ENCODE measurements around the gene EXOSC9. TPM values are rescaled to one million over a fixed set of nuclear protein-coding genes. Genes with fewer than 3 reads are reported as not detected.

Gene EXOSC9
- total RNA-seq, 2 experiments from 2014 or later: 58.4 to 66.0 TPM

DNA sequence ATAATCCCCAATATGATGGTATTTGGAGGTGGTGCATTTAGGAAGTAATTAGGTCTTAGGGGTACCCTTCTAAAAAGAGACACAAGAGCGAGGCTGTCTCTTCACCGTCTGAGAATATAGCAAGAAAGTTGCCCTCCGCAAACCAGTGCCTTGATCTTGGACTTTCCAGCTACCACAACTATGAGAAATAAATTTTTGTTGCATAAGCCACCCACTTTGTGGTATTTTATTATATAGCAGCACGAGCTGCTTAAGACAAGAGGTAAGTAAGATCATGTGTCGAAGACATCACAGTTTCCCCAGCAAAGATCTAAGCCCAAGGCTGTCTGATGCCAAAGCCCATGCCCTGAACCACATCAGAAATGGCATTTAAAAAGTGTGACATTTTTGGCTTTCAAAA, 9.6 kb upstream of the EXOSC9 start:
- no peaks in the 10 kb centered on the region for H3K36me3 ChIP-seq (ENCODE audit: insufficient read depth, low read length)
- no peak for DNase-seq (ENCODE audit: low spot score)
- ChIA-PET CTCF (ENCODE audit: unreplicated experiment) (no interaction called here), POLR2A (interaction anchor here (2.2 kb wide), 1 partner anchor 10 kb away, joined by 7 read pairs; no protein-coding TSS in a partner anchor)
- no peaks in the 10 kb centered on the region for H3K79me2 ChIP-seq (ENCODE audit: insufficient read depth, low read depth, low read length)
- intact Hi-C loops (cut with micrococcal nuclease; ENCODE audit: unreplicated experiment): no loop called here
- H3K4me1 ChIP-seq (ENCODE audit: insufficient read depth, low read length, poor library complexity, severe bottlenecking): peaks cover 12% of the 10 kb centered on the region
- H3K4me3 ChIP-seq (ENCODE audit: low read depth, low read length, poor library complexity, severe bottlenecking): no peak overlapping the region
- TF ChIP-seq EZH2phosphoT487 (IDR thresholded peaks at IDR 0.05; ENCODE audit: borderline replicate concordance, low read depth, low read length): no peak
- TF ChIP-seq, protein P1, sequence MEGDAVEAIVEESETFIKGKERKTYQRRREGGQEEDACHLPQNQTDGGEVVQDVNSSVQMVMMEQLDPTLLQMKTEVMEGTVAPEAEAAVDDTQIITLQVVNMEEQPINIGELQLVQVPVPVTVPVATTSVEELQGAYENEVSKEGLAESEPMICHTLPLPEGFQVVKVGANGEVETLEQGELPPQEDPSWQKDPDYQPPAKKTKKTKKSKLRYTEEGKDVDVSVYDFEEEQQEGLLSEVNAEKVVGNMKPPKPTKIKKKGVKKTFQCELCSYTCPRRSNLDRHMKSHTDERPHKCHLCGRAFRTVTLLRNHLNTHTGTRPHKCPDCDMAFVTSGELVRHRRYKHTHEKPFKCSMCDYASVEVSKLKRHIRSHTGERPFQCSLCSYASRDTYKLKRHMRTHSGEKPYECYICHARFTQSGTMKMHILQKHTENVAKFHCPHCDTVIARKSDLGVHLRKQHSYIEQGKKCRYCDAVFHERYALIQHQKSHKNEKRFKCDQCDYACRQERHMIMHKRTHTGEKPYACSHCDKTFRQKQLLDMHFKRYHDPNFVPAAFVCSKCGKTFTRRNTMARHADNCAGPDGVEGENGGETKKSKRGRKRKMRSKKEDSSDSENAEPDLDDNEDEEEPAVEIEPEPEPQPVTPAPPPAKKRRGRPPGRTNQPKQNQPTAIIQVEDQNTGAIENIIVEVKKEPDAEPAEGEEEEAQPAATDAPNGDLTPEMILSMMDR (conservative IDR thresholded peaks at IDR 0.05; ENCODE audit: low read length): no peak
- H3K9me3 ChIP-seq (ENCODE audit: low read length): no peaks in the 10 kb centered on the region
- no peak overlapping the region for H2AFZ ChIP-seq (ENCODE audit: low read length)
- no peak overlapping the region for H3K27ac ChIP-seq (ENCODE audit: low read depth, low read length, poor library complexity, severe bottlenecking)
- no TSS peak for BruUV-seq (replicated peaks)
- H3K4me2 ChIP-seq (ENCODE audit: low read length): no peak overlapping the region
- H3K9me2 ChIP-seq (ENCODE audit: insufficient read depth, low read length): no peaks in the 10 kb centered on the region
- H4K20me1 ChIP-seq (ENCODE audit: insufficient read depth, low read length): no peaks in the 10 kb centered on the region

DNA sequence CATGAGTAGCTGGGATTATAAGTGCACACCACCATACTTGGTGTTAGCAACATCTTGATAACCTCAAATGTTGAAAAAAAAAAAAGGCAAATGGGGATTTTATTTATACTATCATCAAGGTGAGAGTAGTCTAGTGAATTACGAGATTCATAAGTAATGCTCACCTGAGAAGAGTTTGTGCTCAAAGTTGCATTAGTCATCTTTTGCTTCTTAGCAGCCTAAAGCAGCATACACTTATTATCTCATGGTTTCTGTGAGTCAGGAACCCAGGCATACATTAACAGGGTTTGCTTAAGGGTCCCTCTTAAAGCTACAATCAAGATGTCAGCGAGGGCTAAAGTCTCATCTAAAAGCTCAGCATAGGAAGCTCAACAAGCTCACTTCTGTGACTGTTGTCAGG, 8.2 kb upstream of the EXOSC9 start:
- DNase-seq (ENCODE audit: low spot score): no peak
- H4K20me1 ChIP-seq (ENCODE audit: insufficient read depth, low read length): no peaks in the 10 kb centered on the region
- no peak overlapping the region for H3K4me2 ChIP-seq (ENCODE audit: low read length)
- H3K79me2 ChIP-seq (ENCODE audit: insufficient read depth, low read depth, low read length): no peaks in the 10 kb centered on the region
- no peak overlapping the region for H2AFZ ChIP-seq (ENCODE audit: low read length)
- ChIA-PET CTCF (ENCODE audit: unreplicated experiment) (no interaction called here), POLR2A (interaction anchor here (0.6 to 1.3 kb wide), 4 partner anchors 35 to 469 kb away, joined by 3 to 4 read pairs (median 3); no protein-coding TSS in a partner anchor)
- H3K36me3 ChIP-seq (ENCODE audit: insufficient read depth, low read length): no peaks in the 10 kb centered on the region
- no peak overlapping the region for H3K27ac ChIP-seq (ENCODE audit: low read depth, low read length, poor library complexity, severe bottlenecking)
- no peak overlapping the region for H3K4me3 ChIP-seq (ENCODE audit: low read depth, low read length, poor library complexity, severe bottlenecking)
- no TSS peak for BruUV-seq (replicated peaks)
- intact Hi-C loops (cut with micrococcal nuclease; ENCODE audit: unreplicated experiment): no loop called here
- H3K9me2 ChIP-seq (ENCODE audit: insufficient read depth, low read length): no peaks in the 10 kb centered on the region
- H3K4me1 ChIP-seq (ENCODE audit: insufficient read depth, low read length, poor library complexity, severe bottlenecking): peaks cover 15% of the 10 kb centered on the region
- no peak for TF ChIP-seq EZH2phosphoT487 (IDR thresholded peaks at IDR 0.05; ENCODE audit: borderline replicate concordance, low read depth, low read length)
- TF ChIP-seq, protein P1 (conservative IDR thresholded peaks at IDR 0.05; ENCODE audit: low read length): no peak
- H3K9me3 ChIP-seq (ENCODE audit: low read length): no peaks in the 10 kb centered on the region

DNA sequence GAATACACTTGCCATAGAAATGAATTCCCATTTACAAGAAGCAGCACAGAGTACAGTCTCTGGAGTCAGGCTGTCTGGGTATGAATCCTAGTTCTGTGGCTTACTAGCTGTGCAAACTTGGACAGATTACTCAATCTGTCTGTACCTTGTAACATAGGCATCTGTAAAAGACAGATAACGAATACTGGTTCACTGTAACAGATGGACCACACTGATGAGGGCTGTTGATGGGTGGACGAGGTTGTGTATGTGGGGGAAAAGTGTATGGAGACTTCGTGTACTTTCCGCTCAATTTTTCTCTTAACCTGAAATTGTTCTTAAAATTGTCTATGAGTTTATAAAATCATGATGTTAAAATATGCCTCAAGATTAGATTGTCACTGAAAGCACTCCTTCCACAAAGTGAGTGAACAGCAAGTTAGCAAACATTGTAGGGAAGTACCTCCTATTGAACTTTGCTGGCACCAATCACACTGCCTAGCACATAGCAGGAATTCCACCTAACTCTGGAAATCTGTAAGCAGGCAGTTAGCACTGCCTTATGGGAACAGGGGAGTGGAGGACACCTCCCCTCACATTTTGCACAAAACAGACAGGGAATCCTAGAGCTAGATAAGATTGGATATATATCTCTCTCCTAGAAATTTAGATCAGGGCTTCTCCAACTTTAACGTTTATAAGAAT, 6.5 kb upstream of the EXOSC9 start:
- Histone ChIP-seq H2AFZ (ENCODE audit: low read length) (no peak overlapping the region; the same call in 1 of the 2 replicates), H3K36me3 (ENCODE audit: insufficient read depth, low read length) (no peaks in the 10 kb centered on the region), H3K9me2 (ENCODE audit: insufficient read depth, low read length) (no peaks in the 10 kb centered on the region), H4K20me1 (ENCODE audit: insufficient read depth, low read length) (no peaks in the 10 kb centered on the region), H3K9me3 (ENCODE audit: low read length) (no peaks in the 10 kb centered on the region), H3K4me1 (ENCODE audit: insufficient read depth, low read length, poor library complexity, severe bottlenecking) (peaks cover 21% of the 10 kb centered on the region), H3K27ac (ENCODE audit: low read depth, low read length, poor library complexity, severe bottlenecking) (no peak overlapping the region), H3K79me2 (ENCODE audit: insufficient read depth, low read depth, low read length) (no peaks in the 10 kb centered on the region), H3K4me2 (ENCODE audit: low read length) (no peak overlapping the region), H3K4me3 (ENCODE audit: low read depth, low read length, poor library complexity, severe bottlenecking) (no peak overlapping the region)
- no TSS peak for BruUV-seq (replicated peaks)
- intact Hi-C loops (cut with micrococcal nuclease; ENCODE audit: unreplicated experiment): no loop called here
- no peak for DNase-seq (ENCODE audit: low spot score)
- ChIA-PET CTCF (ENCODE audit: unreplicated experiment) (no interaction called here), POLR2A (interaction anchor here (0.8 to 1.3 kb wide), 2 partner anchors 10 to 33 kb away, joined by 3 to 4 read pairs; no protein-coding TSS in a partner anchor)
- TF ChIP-seq, protein P1 (conservative IDR thresholded peaks at IDR 0.05; ENCODE audit: low read length): no peak
- TF ChIP-seq EZH2phosphoT487 (IDR thresholded peaks at IDR 0.05; ENCODE audit: borderline replicate concordance, low read depth, low read length): no peak

Measured in OCI-LY7 (cell line).